Smooth muscle cell (in vitro differentiated cells): ENCODE results near the gene PTPRH. TPM values are rescaled to one million over a fixed set of nuclear protein-coding genes. Genes with fewer than 3 reads are reported as not detected.

Source experiments
- DNase-seq: peaks from one replicate; lab custom pipeline; 2025; ENCODE audit not compliant: unreplicated experiment; lab: John Stamatoyannopoulos, UW
- H2AFZ ChIP-seq: fragments of 200-600 bp; sonication (generic); 2 replicates; pipeline ENCODE4 v1.6.0; 2016; ENCODE audit warnings: antibody characterized with exemption, low read depth, mild to moderate bottlenecking
- H3F3A ChIP-seq: fragments of 200-600 bp; sonication (generic); 2 replicates; pipeline ENCODE4 v1.6.0; 2017; ENCODE audit warnings: antibody characterized with exemption, low read depth
- H3K27ac ChIP-seq: fragments of 200-600 bp; sonication (generic); 2 replicates; pipeline ENCODE4 v1.5.1; 2016; ENCODE audit warnings: low read depth, mild to moderate bottlenecking
- H3K27me3 ChIP-seq: fragments of 200-600 bp; sonication (generic); 2 replicates; pipeline ENCODE4 v1.6.1; 2016; ENCODE audit warnings: low read depth, mild to moderate bottlenecking
- H3K36me3 ChIP-seq: fragments of 200-600 bp; sonication (generic); 2 replicates; pipeline ENCODE4 v1.5.1; 2016; ENCODE audit warnings: low read depth
- H3K4me1 ChIP-seq: fragments of 200-600 bp; sonication (generic); 2 replicates; pipeline ENCODE4 v1.5.1; 2016; ENCODE audit warnings: low read depth
- H3K4me2 ChIP-seq: fragments of 200-600 bp; sonication (generic); 2 replicates; pipeline ENCODE4 v1.6.0; 2016; ENCODE audit warnings: mild to moderate bottlenecking
- H3K4me3 ChIP-seq: fragments of 200-600 bp; sonication (generic); 2 replicates; pipeline ENCODE4 v1.5.1; 2016; ENCODE audit warnings: mild to moderate bottlenecking
- H3K79me2 ChIP-seq: fragments of 200-600 bp; sonication (generic); 2 replicates; pipeline ENCODE4 v1.6.0; 2016; ENCODE audit warnings: low read depth, mild to moderate bottlenecking
- H3K9ac ChIP-seq: fragments of 200-600 bp; sonication (generic); 2 replicates; pipeline ENCODE4 v1.6.0; 2016; ENCODE audit warnings: low read depth
- H3K9me3 ChIP-seq: fragments of 200-600 bp; sonication (generic); replicated peaks from 2 replicates; pipeline ENCODE4 v1.5.1; 2016; ENCODE audit warnings: low read depth
- H4K20me1 ChIP-seq: fragments of 200-600 bp; sonication (generic); 2 replicates; pipeline ENCODE4 v1.6.0; 2016; ENCODE audit warnings: low read depth
- CTCF ChIP-seq: fragments of 200-600 bp; sonication (generic); IDR thresholded peaks from 2 replicates; pipeline ENCODE4 v1.5.1; 2017; ENCODE audit warnings: borderline replicate concordance, mild to moderate bottlenecking, antibody characterized with exemption; ENCODE audit not compliant: insufficient read depth, poor library complexity, severe bottlenecking
- WGBS: methylation state at CpG from one replicate; pipeline ENCODE4 v1.1.7; 2016; ENCODE audit warnings: low lambda C conversion rate; 5-methylcytosine and 5-hydroxymethylcytosine counted together
- polyA plus RNA-seq: library from polyadenylated mRNA; unstranded; fragments of >200 nt; fragmentation: Nextera tagmentation; extraction: Ambion mirVana; gene quantifications from 2 replicates; pipeline ENCODE4 v1.2.1, GENCODE V29; 2016
- total RNA-seq: library from RNA; depleted of rRNA; stranded (reverse); fragments of >200 nt; gene quantifications from 2 replicates; pipeline ENCODE4 v1.2.3, GENCODE V29; 2014

PTPRH gene
- total and polyA plus RNA-seq, 2 experiments from 2014 or later, result 0.18 TPM; not detected in 1

DNA sequence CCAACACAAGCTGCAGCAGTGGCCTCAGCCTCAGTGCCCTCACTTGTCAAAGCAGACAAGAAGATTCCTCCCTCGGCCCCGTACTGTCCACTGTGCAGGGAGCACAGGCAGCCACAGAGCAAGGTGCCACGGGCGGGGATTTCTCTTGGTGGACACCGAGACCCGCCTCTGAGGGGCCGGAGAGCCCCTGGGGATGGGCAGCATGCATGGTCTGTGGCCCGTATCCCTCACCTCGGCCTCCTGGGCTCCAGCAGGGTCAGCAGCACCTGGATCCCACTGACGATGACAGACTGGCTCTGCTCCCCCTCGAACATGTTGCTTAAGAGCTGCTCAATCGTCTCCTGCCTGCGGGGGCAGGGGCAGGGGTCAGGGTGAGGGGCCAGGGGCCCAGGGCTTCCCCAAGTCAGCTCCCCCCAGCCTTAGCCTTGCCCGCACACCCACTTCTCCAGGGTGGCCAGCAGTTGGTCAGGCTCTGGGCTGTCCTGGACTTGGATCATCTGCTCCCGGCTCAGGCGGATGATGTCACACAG lies 32.7 kb upstream of the PTPRH start:
- no peaks in the 10 kb centered on the region for H3F3A ChIP-seq
- H3K9ac ChIP-seq, result no peak overlapping the region
- H3K79me2 ChIP-seq, result peaks cover 10% of the 10 kb centered on the region
- H3K36me3 ChIP-seq, result no peaks in the 10 kb centered on the region
- peaks cover 33% of the 10 kb centered on the region for H4K20me1 ChIP-seq
- H3K27ac ChIP-seq, result no peak overlapping the region
- no peak overlapping the region for H3K4me3 ChIP-seq
- no peaks in the 10 kb centered on the region for H3K27me3 ChIP-seq
- H3K4me2 ChIP-seq, result no peak overlapping the region
- H3K9me3 ChIP-seq, result no peaks in the 10 kb centered on the region
- no peak for DNase-seq
- no peak overlapping the region for H2AFZ ChIP-seq
- 95% methylated on average over 16 of the region's 16 CpGs for WGBS
- H3K4me1 ChIP-seq, result no peaks in the 10 kb centered on the region
- TF ChIP-seq CTCF, result no peak

GRCh38 chr19:55241143-55241934 lies 32.0 kb upstream of the PTPRH start:
- Histone ChIP-seq H3K36me3 (no peaks in the 10 kb centered on the region), H3K4me3 (no peak overlapping the region), H3K9me3 (no peaks in the 10 kb centered on the region), H3K4me2 (no peak overlapping the region), H3K27me3 (no peaks in the 10 kb centered on the region), H3F3A (no peaks in the 10 kb centered on the region), H3K27ac (no peak overlapping the region), H3K9ac (no peak overlapping the region), H4K20me1 (peaks cover 28% of the 10 kb centered on the region), H3K79me2 (peaks cover 5% of the 10 kb centered on the region), H3K4me1 (no peaks in the 10 kb centered on the region), H2AFZ (no peak overlapping the region)
- 98% methylated on average over 31 of the region's 37 CpGs for WGBS
- TF ChIP-seq CTCF, result no peak
- no peak for DNase-seq

DNA sequence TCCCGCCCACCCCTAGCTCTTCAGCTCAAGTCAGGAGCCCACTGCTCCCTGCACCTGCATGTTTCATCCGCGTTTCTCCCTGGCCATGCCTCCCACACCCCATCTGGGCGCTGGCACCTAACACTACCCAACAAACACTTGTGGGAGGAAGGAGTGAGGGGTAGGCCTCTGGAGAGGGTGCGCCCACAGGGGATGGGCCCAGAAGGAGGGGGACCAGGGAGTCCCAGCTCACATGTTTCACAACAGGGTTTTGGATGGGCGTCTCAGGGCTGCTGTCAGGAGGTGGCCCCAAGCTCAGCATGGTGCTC lies 31.4 kb upstream of the PTPRH start:
- Histone ChIP-seq H3K4me1 (no peaks in the 10 kb centered on the region), H3K27me3 (no peaks in the 10 kb centered on the region), H3K9me3 (no peaks in the 10 kb centered on the region), H2AFZ (no peak overlapping the region), H3K4me2 (no peak overlapping the region), H3F3A (no peaks in the 10 kb centered on the region), H3K9ac (no peak overlapping the region), H3K4me3 (no peak overlapping the region), H3K79me2 (no peaks in the 10 kb centered on the region), H3K27ac (no peak overlapping the region), H3K36me3 (no peaks in the 10 kb centered on the region), H4K20me1 (peaks cover 21% of the 10 kb centered on the region)
- no peak for DNase-seq
- WGBS, result 95% methylated on average over 6 of the region's 6 CpGs
- no peak for TF ChIP-seq CTCF

GRCh38 chr19:55239004-55239403 lies 29.7 kb upstream of the PTPRH start:
- Histone ChIP-seq H3K9me3 (no peaks in the 10 kb centered on the region), H3K9ac (no peak overlapping the region), H3K79me2 (no peaks in the 10 kb centered on the region), H3K27ac (no peak overlapping the region), H3K27me3 (no peaks in the 10 kb centered on the region), H3K36me3 (no peaks in the 10 kb centered on the region), H2AFZ (no peak overlapping the region), H3K4me1 (no peaks in the 10 kb centered on the region), H4K20me1 (peaks cover 24% of the 10 kb centered on the region), H3F3A (no peaks in the 10 kb centered on the region), H3K4me2 (no peak overlapping the region), H3K4me3 (no peak overlapping the region)
- DNase-seq, result no peak
- 93% methylated on average over 12 of the region's 12 CpGs for WGBS
- TF ChIP-seq CTCF, result no peak
